Measurements from ENCODE around the gene RWDD2A. TPM values are rescaled to one million over a fixed set of nuclear protein-coding genes. Genes with fewer than 3 reads are reported as not detected.

The RWDD2A gene
- total and polyA plus RNA-seq, 9 of the 15 experiments (the other 6 are each of a cell fraction or from before 2014, with no cell fraction given): 1.6 to 4.7 (median 2.1) TPM

- Histone ChIP-seq H3K4me1 (replicated peaks in 1 of 2; ENCODE audit: control insufficient read depth in 2 of 2, insufficient read depth in 2 of 2, low read length in 2 of 2) (peaks cover 3 to 6% of the 10 kb centered on the region in 2 experiments; a peak in 4 of 5 replicates), H3K27ac (ENCODE audit: extremely low read depth, low read depth, low read length) (no peak overlapping the region), H2AFZ (ENCODE audit: low read depth, low read length) (no peak overlapping the region), H3K9me1 (ENCODE audit: control insufficient read depth, insufficient read depth, low read length) (no peaks in the 10 kb centered on the region), H3K9ac (ENCODE audit: insufficient read depth in 1 of 2, low read depth in 2 of 2, low read length in 2 of 2) (no peak overlapping the region), H3K79me2 (ENCODE audit: control insufficient read depth, insufficient read depth, low read length) (no peaks in the 10 kb centered on the region), H3K9me3 (replicated peaks; ENCODE audit: control insufficient read depth, insufficient read depth, low read depth, low read length) (no peaks in the 10 kb centered on the region), H3K4me2 (ENCODE audit: insufficient read depth, low read length) (no peak overlapping the region), H3K27me3 (ENCODE audit: control insufficient read depth in 2 of 2, insufficient read depth in 2 of 2, low read length in 2 of 2) (no peaks in the 10 kb centered on the region), H4K20me1 (replicated peaks; ENCODE audit: control insufficient read depth, insufficient read depth, low read length) (no peaks in the 10 kb centered on the region), H3K4me3 (no peak overlapping the region), H3K36me3 (ENCODE audit: control insufficient read depth, insufficient read depth, low read length) (peaks cover 8% of the 10 kb centered on the region; the same call in 2 of the 3 replicates)
- intact Hi-C loops (cut with micrococcal nuclease): no loop called here
- BruUV-seq (replicated peaks): no TSS peak
- FAIRE-seq (no peak), DNase-seq (ENCODE audit: extremely low read depth in 1 of 4, low spot score in 3 of 4) (no peak), ATAC-seq (no peak)
- 57% methylated on average over 4 of the region's 4 CpGs for WGBS (ENCODE audit: insufficient coverage, low coverage, missing lambda C conversion rate)
- in situ Hi-C loops (cut with MboI): loop anchor here (25.0 kb wide), 1 partner anchor 961 kb away; the partner anchor contains the start of gene IBTK
- ChIA-PET POLR2A (interaction anchor here (0.7 to 1.2 kb wide), 2 partner anchors 32 to 951 kb away, joined by 3 read pairs; partner anchors contain the start of gene IBTK), CTCF (ENCODE audit: low intra/inter-chr PET ratio) (no interaction called here)
- TF ChIP-seq ZBTB8A (IDR thresholded peaks at IDR 0.05; ENCODE audit: partially characterized antibody) (no peak), FOXA3 (CRISPR knock-in tag; conservative IDR thresholded peaks at IDR 0.05 in 1 of 2, IDR thresholded peaks at IDR 0.05 in 1 of 2) (no peak), JUNB (CRISPR knock-in tag; conservative IDR thresholded peaks at IDR 0.05) (no peak), ZNF75A (CRISPR knock-in tag; IDR thresholded peaks at IDR 0.05) (no peak), MXI1 (IDR thresholded peaks at IDR 0.05; ENCODE audit: low read depth, low read length) (no peak), ZFPM2 (CRISPR knock-in tag; IDR thresholded peaks at IDR 0.05) (no peak), NEUROD1 (IDR thresholded peaks at IDR 0.05; ENCODE audit: borderline replicate concordance, low read depth, low read length, partially characterized antibody) (no peak)
These were observed 5.5 kb downstream of the RWDD2A start for GRCh38 chr6:83198486-83199172.

All from K562 (cell line).